ENCODE data around the gene LTBP1.

Gene LTBP1

DNA sequence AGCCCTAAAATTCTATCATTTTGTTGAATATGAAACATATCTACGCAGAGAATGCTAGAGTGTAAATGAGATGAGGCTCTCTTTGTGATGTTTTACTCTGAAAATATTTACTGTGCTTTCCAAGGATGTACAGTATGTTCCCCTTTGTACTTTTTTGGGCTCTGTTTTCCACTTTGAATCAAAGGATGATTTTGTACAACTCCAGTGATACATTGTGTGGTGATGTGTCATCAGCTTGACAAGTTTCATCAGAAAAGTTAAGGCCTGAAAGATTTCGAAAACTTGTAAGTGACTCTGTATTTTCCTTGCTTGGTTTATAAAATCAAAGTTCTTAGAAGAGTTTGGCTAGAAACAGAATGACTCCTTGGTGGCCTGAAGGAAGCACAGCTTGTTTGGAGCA lies 206.3 kb downstream of the LTBP1 start:
- TF ChIP-seq EP300 (IDR thresholded peaks at IDR 0.05; ENCODE audit: borderline replicate concordance): no peak
- TF ChIP-seq EGR1 (IDR thresholded peaks at IDR 0.05): no peak
- TF ChIP-seq CEBPB (IDR thresholded peaks at IDR 0.05): no peak
- TF ChIP-seq, protein P1, sequence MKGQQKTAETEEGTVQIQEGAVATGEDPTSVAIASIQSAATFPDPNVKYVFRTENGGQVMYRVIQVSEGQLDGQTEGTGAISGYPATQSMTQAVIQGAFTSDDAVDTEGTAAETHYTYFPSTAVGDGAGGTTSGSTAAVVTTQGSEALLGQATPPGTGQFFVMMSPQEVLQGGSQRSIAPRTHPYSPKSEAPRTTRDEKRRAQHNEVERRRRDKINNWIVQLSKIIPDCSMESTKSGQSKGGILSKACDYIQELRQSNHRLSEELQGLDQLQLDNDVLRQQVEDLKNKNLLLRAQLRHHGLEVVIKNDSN (IDR thresholded peaks at IDR 0.05): no peak
- no peak for TF ChIP-seq NFIC (IDR thresholded peaks at IDR 0.05)
- TF ChIP-seq, protein P2, sequence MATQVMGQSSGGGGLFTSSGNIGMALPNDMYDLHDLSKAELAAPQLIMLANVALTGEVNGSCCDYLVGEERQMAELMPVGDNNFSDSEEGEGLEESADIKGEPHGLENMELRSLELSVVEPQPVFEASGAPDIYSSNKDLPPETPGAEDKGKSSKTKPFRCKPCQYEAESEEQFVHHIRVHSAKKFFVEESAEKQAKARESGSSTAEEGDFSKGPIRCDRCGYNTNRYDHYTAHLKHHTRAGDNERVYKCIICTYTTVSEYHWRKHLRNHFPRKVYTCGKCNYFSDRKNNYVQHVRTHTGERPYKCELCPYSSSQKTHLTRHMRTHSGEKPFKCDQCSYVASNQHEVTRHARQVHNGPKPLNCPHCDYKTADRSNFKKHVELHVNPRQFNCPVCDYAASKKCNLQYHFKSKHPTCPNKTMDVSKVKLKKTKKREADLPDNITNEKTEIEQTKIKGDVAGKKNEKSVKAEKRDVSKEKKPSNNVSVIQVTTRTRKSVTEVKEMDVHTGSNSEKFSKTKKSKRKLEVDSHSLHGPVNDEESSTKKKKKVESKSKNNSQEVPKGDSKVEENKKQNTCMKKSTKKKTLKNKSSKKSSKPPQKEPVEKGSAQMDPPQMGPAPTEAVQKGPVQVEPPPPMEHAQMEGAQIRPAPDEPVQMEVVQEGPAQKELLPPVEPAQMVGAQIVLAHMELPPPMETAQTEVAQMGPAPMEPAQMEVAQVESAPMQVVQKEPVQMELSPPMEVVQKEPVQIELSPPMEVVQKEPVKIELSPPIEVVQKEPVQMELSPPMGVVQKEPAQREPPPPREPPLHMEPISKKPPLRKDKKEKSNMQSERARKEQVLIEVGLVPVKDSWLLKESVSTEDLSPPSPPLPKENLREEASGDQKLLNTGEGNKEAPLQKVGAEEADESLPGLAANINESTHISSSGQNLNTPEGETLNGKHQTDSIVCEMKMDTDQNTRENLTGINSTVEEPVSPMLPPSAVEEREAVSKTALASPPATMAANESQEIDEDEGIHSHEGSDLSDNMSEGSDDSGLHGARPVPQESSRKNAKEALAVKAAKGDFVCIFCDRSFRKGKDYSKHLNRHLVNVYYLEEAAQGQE (IDR thresholded peaks at IDR 0.05; ENCODE audit: low read depth): no peak
- no peak for TF ChIP-seq FOXM1 (IDR thresholded peaks at IDR 0.05; ENCODE audit: borderline replicate concordance, low read depth)
- no peak for TF ChIP-seq RAD21 (IDR thresholded peaks at IDR 0.05; ENCODE audit: low read depth)
- no peak for TF ChIP-seq TCF12 (IDR thresholded peaks at IDR 0.05; ENCODE audit: low read depth)
- no peak for TF ChIP-seq YY1 (IDR thresholded peaks at IDR 0.05; ENCODE audit: low read depth)
- no peak for TF ChIP-seq ZBTB7A (IDR thresholded peaks at IDR 0.05; ENCODE audit: low read depth)
- TF ChIP-seq, protein P3, sequence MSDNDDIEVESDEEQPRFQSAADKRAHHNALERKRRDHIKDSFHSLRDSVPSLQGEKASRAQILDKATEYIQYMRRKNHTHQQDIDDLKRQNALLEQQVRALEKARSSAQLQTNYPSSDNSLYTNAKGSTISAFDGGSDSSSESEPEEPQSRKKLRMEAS (IDR thresholded peaks at IDR 0.05): no peak
- TF ChIP-seq CREB1 (IDR thresholded peaks at IDR 0.05; ENCODE audit: low read depth): no peak
- no peak for TF ChIP-seq TEAD4 (IDR thresholded peaks at IDR 0.05)
- no peak for TF ChIP-seq TAF1 (IDR thresholded peaks at IDR 0.05; ENCODE audit: low read depth)

DNA sequence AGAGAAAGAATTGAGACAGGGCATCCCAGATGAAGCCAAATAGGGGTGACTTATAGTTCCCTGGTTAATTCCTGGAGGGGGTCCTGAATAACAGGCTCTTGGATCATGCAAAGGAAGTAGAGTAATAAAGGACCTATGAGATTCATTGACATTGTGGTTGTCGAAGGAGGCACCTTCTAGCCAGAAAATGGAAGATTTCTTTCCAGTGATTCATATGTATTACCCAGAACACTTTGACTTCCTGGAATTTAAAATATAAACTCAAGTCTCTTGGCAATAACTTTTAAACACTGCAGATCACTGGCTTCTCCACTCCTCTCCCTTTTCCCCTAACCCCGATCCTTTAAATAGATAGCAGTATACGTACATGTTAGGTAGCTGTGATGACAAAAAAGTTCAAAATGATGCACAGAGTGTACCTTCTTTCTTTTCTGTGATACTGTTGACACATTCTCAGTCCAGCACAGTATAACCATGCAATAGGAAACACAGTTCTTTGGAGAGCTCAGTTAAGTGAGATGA lies 211.8 kb downstream of the LTBP1 start:
- no peak for TF ChIP-seq RAD21 (IDR thresholded peaks at IDR 0.05; ENCODE audit: low read depth)
- TF ChIP-seq, protein P1 (IDR thresholded peaks at IDR 0.05): no peak
- TF ChIP-seq, protein P2 (IDR thresholded peaks at IDR 0.05; ENCODE audit: low read depth): no peak
- no peak for TF ChIP-seq EP300 (IDR thresholded peaks at IDR 0.05; ENCODE audit: borderline replicate concordance)
- no peak for TF ChIP-seq CEBPB (IDR thresholded peaks at IDR 0.05)
- no peak for TF ChIP-seq YY1 (IDR thresholded peaks at IDR 0.05; ENCODE audit: low read depth)
- TF ChIP-seq TEAD4 (IDR thresholded peaks at IDR 0.05): no peak
- no peak for TF ChIP-seq ZBTB7A (IDR thresholded peaks at IDR 0.05; ENCODE audit: low read depth)
- TF ChIP-seq TCF12 (IDR thresholded peaks at IDR 0.05; ENCODE audit: low read depth): no peak
- TF ChIP-seq, protein P3 (IDR thresholded peaks at IDR 0.05): no peak
- no peak for TF ChIP-seq NFIC (IDR thresholded peaks at IDR 0.05)

DNA sequence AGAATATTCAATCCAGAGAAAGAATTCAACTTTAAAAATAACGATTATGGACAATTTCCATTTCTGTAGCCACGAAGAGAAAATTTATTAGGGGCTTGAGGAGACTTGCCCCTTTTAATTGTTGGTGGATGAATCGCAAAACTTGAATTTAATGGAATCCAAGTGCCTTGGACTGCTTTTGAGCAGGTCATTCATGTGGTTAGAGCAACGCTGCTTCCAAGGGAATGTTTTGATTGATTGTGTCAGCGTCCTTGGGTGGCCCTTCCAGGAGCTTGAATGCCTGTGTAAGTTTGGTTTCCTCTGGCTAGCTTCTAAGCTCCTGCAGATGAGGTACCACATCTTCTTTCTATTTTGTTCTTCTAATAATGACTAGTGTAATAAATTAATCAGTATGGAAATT lies 213.4 kb downstream of the LTBP1 start:
- TF ChIP-seq TAF1 (IDR thresholded peaks at IDR 0.05; ENCODE audit: low read depth): no peak
- TF ChIP-seq TCF12 (IDR thresholded peaks at IDR 0.05; ENCODE audit: low read depth): no peak
- no peak for TF ChIP-seq ZBTB7A (IDR thresholded peaks at IDR 0.05; ENCODE audit: low read depth)
- TF ChIP-seq, protein P3 (IDR thresholded peaks at IDR 0.05): no peak

DNA sequence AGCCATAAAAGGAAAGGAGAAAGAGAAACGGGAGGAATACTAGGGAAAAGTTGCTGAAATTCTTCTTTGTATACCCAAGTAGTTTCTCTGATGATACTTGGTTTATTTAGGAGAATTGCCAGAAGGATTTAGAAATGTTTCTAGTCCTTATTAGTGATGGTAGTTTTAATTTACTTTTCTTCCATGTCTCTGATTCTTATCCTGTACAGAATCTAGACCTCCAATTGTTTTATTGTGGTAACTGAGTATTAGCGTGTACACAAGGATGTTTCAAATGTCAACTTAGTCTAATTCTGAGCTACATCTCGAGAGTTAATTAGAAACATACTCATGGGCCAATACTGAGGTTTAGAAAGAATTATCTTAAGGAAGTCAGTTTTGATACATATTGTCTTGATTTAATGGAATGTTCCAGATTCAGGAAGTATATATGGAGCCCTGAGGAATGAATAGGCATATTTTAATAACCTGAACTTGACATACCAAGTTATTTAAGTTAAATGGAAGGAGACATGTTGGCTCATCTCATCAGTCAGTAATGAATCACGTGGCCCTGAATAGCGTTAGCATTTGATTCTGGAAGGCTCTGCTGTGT lies 219.6 kb downstream of the LTBP1 start:
- TF ChIP-seq EGR1 (IDR thresholded peaks at IDR 0.05) (no peak), FOXM1 (IDR thresholded peaks at IDR 0.05; ENCODE audit: borderline replicate concordance, low read depth) (no peak), NFIC (IDR thresholded peaks at IDR 0.05) (no peak), YY1 (IDR thresholded peaks at IDR 0.05; ENCODE audit: low read depth) (no peak)

DNA sequence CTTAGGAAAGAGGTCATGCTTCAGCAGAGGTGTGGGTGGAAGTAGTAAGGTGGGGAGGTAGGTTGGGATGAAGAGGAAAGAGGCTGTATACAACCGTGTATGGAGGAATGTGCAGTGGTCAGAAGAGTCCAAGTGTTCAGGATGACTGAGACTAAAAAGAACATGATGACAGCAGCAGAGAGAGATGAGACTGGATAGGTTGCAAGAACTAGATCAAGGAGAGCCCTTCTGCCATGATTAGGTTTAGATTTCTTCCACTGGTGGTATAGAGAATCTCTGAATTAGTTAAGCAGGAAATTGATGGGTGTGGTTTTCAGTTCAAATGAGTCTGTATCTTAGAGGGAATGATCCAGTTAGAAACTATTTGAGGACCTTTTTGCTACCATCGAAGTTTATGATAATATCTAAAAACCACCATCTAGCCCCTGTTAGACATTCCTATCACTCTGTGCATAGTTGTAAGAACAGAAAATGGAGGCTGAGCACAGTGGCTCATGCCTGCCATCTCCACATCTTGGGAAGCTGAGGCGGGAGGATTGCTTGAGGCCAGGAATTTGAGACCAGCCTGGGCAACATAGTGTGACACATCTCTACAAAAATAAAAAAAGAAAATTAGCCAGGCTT lies 221.0 kb downstream of the LTBP1 start:
- no peak for TF ChIP-seq RAD21 (IDR thresholded peaks at IDR 0.05; ENCODE audit: low read depth)
- no peak for TF ChIP-seq TCF12 (IDR thresholded peaks at IDR 0.05; ENCODE audit: low read depth)
- TF ChIP-seq TAF1 (IDR thresholded peaks at IDR 0.05; ENCODE audit: low read depth): no peak
- no peak for TF ChIP-seq NFIC (IDR thresholded peaks at IDR 0.05)
- TF ChIP-seq, protein P2 (IDR thresholded peaks at IDR 0.05; ENCODE audit: low read depth): no peak
- TF ChIP-seq YY1 (IDR thresholded peaks at IDR 0.05; ENCODE audit: low read depth): no peak
- TF ChIP-seq, protein P3 (IDR thresholded peaks at IDR 0.05): no peak
- TF ChIP-seq, protein P1 (IDR thresholded peaks at IDR 0.05): no peak
- TF ChIP-seq EP300 (IDR thresholded peaks at IDR 0.05; ENCODE audit: borderline replicate concordance): no peak

Data from Ishikawa (cell line).